Measurements from ENCODE around the gene STATH.

- TF ChIP-seq, protein P1, sequence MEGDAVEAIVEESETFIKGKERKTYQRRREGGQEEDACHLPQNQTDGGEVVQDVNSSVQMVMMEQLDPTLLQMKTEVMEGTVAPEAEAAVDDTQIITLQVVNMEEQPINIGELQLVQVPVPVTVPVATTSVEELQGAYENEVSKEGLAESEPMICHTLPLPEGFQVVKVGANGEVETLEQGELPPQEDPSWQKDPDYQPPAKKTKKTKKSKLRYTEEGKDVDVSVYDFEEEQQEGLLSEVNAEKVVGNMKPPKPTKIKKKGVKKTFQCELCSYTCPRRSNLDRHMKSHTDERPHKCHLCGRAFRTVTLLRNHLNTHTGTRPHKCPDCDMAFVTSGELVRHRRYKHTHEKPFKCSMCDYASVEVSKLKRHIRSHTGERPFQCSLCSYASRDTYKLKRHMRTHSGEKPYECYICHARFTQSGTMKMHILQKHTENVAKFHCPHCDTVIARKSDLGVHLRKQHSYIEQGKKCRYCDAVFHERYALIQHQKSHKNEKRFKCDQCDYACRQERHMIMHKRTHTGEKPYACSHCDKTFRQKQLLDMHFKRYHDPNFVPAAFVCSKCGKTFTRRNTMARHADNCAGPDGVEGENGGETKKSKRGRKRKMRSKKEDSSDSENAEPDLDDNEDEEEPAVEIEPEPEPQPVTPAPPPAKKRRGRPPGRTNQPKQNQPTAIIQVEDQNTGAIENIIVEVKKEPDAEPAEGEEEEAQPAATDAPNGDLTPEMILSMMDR (IDR thresholded peaks at IDR 0.05): no peak
- no peak for TF ChIP-seq POLR2A (IDR thresholded peaks at IDR 0.05)
- TF ChIP-seq EP300 (IDR thresholded peaks at IDR 0.05): no peak
Observed at GRCh38 chr4:69951602-69952001, 44.2 kb upstream of the STATH start.

Measured in ovary (tissue), 3 donors.